Measurements from ENCODE around the gene EXOC3. TPM values are rescaled to one million over a fixed set of nuclear protein-coding genes. Genes with fewer than 3 reads are reported as not detected.

Gene EXOC3
- total and polyA plus RNA-seq, 10 of the 15 experiments (the other 5 are each of a cell fraction or from before 2014, with no cell fraction given) = 1.6 to 53.0 (median 27.9) TPM

DNA sequence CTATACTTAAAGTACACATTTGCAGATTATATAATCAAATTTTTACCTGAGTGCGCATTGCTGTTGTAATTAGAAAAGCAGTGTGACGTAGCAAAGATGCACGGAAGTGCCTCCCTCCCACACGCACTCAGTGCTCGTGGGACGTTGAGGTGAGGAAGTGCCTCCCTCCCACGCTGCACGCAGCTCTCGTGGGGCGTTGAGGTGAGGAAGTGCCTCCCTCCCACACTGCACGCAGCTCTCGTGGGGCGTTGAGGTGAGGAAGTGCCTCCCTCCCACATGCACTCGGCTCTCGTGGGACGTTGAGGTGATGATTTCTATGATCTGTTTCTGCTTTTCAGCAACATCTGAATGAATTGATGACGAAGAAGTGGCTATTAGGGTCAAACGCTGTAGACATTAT lies 21.0 kb downstream of the EXOC3 start (continued):
- no peak for TF ChIP-seq CHD1 (IDR thresholded peaks at IDR 0.05; ENCODE audit: low read depth, low read length)
- TF ChIP-seq NR2F1 (conservative IDR thresholded peaks at IDR 0.05) = no peak
- TF ChIP-seq POLR2A (IDR thresholded peaks at IDR 0.05; ENCODE audit: low read depth, low read length) = no peak
- TF ChIP-seq, protein P1, sequence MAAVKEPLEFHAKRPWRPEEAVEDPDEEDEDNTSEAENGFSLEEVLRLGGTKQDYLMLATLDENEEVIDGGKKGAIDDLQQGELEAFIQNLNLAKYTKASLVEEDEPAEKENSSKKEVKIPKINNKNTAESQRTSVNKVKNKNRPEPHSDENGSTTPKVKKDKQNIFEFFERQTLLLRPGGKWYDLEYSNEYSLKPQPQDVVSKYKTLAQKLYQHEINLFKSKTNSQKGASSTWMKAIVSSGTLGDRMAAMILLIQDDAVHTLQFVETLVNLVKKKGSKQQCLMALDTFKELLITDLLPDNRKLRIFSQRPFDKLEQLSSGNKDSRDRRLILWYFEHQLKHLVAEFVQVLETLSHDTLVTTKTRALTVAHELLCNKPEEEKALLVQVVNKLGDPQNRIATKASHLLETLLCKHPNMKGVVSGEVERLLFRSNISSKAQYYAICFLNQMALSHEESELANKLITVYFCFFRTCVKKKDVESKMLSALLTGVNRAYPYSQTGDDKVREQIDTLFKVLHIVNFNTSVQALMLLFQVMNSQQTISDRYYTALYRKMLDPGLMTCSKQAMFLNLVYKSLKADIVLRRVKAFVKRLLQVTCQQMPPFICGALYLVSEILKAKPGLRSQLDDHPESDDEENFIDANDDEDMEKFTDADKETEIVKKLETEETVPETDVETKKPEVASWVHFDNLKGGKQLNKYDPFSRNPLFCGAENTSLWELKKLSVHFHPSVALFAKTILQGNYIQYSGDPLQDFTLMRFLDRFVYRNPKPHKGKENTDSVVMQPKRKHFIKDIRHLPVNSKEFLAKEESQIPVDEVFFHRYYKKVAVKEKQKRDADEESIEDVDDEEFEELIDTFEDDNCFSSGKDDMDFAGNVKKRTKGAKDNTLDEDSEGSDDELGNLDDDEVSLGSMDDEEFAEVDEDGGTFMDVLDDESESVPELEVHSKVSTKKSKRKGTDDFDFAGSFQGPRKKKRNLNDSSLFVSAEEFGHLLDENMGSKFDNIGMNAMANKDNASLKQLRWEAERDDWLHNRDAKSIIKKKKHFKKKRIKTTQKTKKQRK (IDR thresholded peaks at IDR 0.05; ENCODE audit: low read depth, low read length) = no peak
- no peak for TF ChIP-seq SMARCA5 (IDR thresholded peaks at IDR 0.05)
- TF ChIP-seq BCLAF1 (IDR thresholded peaks at IDR 0.05) = no peak
- TF ChIP-seq E2F8 (IDR thresholded peaks at IDR 0.05; ENCODE audit: low read depth, partially characterized antibody) = no peak
- TF ChIP-seq CBFB (IDR thresholded peaks at IDR 0.05; ENCODE audit: low read depth) = no peak
- TF ChIP-seq TBL1XR1 (IDR thresholded peaks at IDR 0.05; ENCODE audit: low read depth, low read length) = no peak
- TF ChIP-seq, protein P2, sequence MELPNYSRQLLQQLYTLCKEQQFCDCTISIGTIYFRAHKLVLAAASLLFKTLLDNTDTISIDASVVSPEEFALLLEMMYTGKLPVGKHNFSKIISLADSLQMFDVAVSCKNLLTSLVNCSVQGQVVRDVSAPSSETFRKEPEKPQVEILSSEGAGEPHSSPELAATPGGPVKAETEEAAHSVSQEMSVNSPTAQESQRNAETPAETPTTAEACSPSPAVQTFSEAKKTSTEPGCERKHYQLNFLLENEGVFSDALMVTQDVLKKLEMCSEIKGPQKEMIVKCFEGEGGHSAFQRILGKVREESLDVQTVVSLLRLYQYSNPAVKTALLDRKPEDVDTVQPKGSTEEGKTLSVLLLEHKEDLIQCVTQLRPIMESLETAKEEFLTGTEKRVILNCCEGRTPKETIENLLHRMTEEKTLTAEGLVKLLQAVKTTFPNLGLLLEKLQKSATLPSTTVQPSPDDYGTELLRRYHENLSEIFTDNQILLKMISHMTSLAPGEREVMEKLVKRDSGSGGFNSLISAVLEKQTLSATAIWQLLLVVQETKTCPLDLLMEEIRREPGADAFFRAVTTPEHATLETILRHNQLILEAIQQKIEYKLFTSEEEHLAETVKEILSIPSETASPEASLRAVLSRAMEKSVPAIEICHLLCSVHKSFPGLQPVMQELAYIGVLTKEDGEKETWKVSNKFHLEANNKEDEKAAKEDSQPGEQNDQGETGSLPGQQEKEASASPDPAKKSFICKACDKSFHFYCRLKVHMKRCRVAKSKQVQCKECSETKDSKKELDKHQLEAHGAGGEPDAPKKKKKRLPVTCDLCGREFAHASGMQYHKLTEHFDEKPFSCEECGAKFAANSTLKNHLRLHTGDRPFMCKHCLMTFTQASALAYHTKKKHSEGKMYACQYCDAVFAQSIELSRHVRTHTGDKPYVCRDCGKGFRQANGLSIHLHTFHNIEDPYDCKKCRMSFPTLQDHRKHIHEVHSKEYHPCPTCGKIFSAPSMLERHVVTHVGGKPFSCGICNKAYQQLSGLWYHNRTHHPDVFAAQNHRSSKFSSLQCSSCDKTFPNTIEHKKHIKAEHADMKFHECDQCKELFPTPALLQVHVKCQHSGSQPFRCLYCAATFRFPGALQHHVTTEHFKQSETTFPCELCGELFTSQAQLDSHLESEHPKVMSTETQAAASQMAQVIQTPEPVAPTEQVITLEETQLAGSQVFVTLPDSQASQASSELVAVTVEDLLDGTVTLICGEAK (IDR thresholded peaks at IDR 0.05; ENCODE audit: borderline replicate concordance) = no peak
- no peak for TF ChIP-seq GATAD2B (conservative IDR thresholded peaks at IDR 0.05; ENCODE audit: low read depth)
- TF ChIP-seq SRF (IDR thresholded peaks at IDR 0.05; ENCODE audit: low read depth in 2 of 2, low read length in 2 of 2) = no peak
